Measurements from ENCODE around the gene PRMT3.
"Not testable (repeated sequence)": the region's sequence is repeated elsewhere in the genome, so short reads cannot be mapped to it uniquely, and the experiment has no call there.

PRMT3 gene

GRCh38 chr11:20374741-20375300 lies 12.7 kb upstream of the PRMT3 start:
- Histone ChIP-seq H3K36me3 (ENCODE audit: control insufficient read depth, insufficient read depth, low read length) (no peaks in the 10 kb centered on the region), H3K9me3 (ENCODE audit: control insufficient read depth, low read length) (no peaks in the 10 kb centered on the region), H3K4me1 (ENCODE audit: control insufficient read depth, insufficient read depth, low read length) (no peaks in the 10 kb centered on the region), H3K27me3 (ENCODE audit: control insufficient read depth, insufficient read depth, low read length, poor library complexity, severe bottlenecking) (no peaks in the 10 kb centered on the region), H3K27ac (ENCODE audit: insufficient read depth, low read depth, low read length, poor library complexity, severe bottlenecking) (no peak overlapping the region), H3K4me3 (ENCODE audit: insufficient read depth, low read depth, low read length) (no peak overlapping the region)
- WGBS, 2 experiments, result 94% methylated on average over 8 to 9 of the region's 9 CpGs

- no peak overlapping the region for H3K4me3 ChIP-seq (ENCODE audit: insufficient read depth, low read depth, low read length)
- no peak overlapping the region for H3K27ac ChIP-seq (ENCODE audit: insufficient read depth, low read depth, low read length, poor library complexity, severe bottlenecking)
- H3K4me1 ChIP-seq (ENCODE audit: control insufficient read depth, insufficient read depth, low read length), result no peaks in the 10 kb centered on the region
- no peaks in the 10 kb centered on the region for H3K36me3 ChIP-seq (ENCODE audit: control insufficient read depth, insufficient read depth, low read length)
- WGBS, 2 experiments, result 91 to 97% methylated on average over 3 of the region's 3 CpGs
- H3K9me3 ChIP-seq (ENCODE audit: control insufficient read depth, low read length), result no peaks in the 10 kb centered on the region
- no peaks in the 10 kb centered on the region for H3K27me3 ChIP-seq (ENCODE audit: control insufficient read depth, insufficient read depth, low read length, poor library complexity, severe bottlenecking)
Observed at GRCh38 chr11:20376162-20376730, 11.3 kb upstream of the PRMT3 start.

- H3K4me1 ChIP-seq (ENCODE audit: control insufficient read depth, insufficient read depth, low read length); H3K27me3 ChIP-seq (ENCODE audit: control insufficient read depth, insufficient read depth, low read length, poor library complexity, severe bottlenecking); H3K27ac ChIP-seq (ENCODE audit: insufficient read depth, low read depth, low read length, poor library complexity, severe bottlenecking); H3K4me3 ChIP-seq (ENCODE audit: insufficient read depth, low read depth, low read length); H3K36me3 ChIP-seq (ENCODE audit: control insufficient read depth, insufficient read depth, low read length); H3K9me3 ChIP-seq (ENCODE audit: control insufficient read depth, low read length): not testable (repeated sequence)
- 81 to 83% methylated on average over 15 of the region's 15 CpGs for WGBS, 2 experiments
Observed at GRCh38 chr11:20385996-20386395, 1.5 kb upstream of the PRMT3 start.

- H3K4me3 ChIP-seq (ENCODE audit: insufficient read depth, low read depth, low read length), result peak overlapping the region; percentile 95
- no peaks in the 10 kb centered on the region for H3K4me1 ChIP-seq (ENCODE audit: control insufficient read depth, insufficient read depth, low read length)
- no peaks in the 10 kb centered on the region for H3K36me3 ChIP-seq (ENCODE audit: control insufficient read depth, insufficient read depth, low read length)
- WGBS, 2 experiments, result 13 to 15% methylated on average over 23 to 24 of the region's 25 CpGs
- no peaks in the 10 kb centered on the region for H3K27me3 ChIP-seq (ENCODE audit: control insufficient read depth, insufficient read depth, low read length, poor library complexity, severe bottlenecking)
- H3K9me3 ChIP-seq (ENCODE audit: control insufficient read depth, low read length), result no peaks in the 10 kb centered on the region
- peak overlapping the region; percentile 74 for H3K27ac ChIP-seq (ENCODE audit: insufficient read depth, low read depth, low read length, poor library complexity, severe bottlenecking)
Observed at GRCh38 chr11:20388096-20389055, 860 bp downstream of the PRMT3 start.

- H3K4me1 ChIP-seq (ENCODE audit: control insufficient read depth, insufficient read depth, low read length), result no peaks in the 10 kb centered on the region
- 93 to 95% methylated on average over 3 of the region's 3 CpGs for WGBS, 2 experiments
- peaks cover 4% of the 10 kb centered on the region for H3K36me3 ChIP-seq (ENCODE audit: control insufficient read depth, insufficient read depth, low read length)
- H3K27ac ChIP-seq (ENCODE audit: insufficient read depth, low read depth, low read length, poor library complexity, severe bottlenecking), result no peak overlapping the region
- H3K4me3 ChIP-seq (ENCODE audit: insufficient read depth, low read depth, low read length), result no peak overlapping the region
- H3K27me3 ChIP-seq (ENCODE audit: control insufficient read depth, insufficient read depth, low read length, poor library complexity, severe bottlenecking), result no peaks in the 10 kb centered on the region
- no peaks in the 10 kb centered on the region for H3K9me3 ChIP-seq (ENCODE audit: control insufficient read depth, low read length)
Observed at GRCh38 chr11:20397281-20397680, 9.8 kb downstream of the PRMT3 start.

GRCh38 chr11:20399498-20399897 lies 12.0 kb downstream of the PRMT3 start:
- H3K4me3 ChIP-seq (ENCODE audit: insufficient read depth, low read depth, low read length), result no peak overlapping the region
- WGBS, 2 experiments, result 89 to 96% methylated on average over 1 to 2 of the region's 2 CpGs
- H3K27ac ChIP-seq (ENCODE audit: insufficient read depth, low read depth, low read length, poor library complexity, severe bottlenecking), result no peak overlapping the region
- H3K27me3 ChIP-seq (ENCODE audit: control insufficient read depth, insufficient read depth, low read length, poor library complexity, severe bottlenecking), result no peaks in the 10 kb centered on the region
- peaks cover 4% of the 10 kb centered on the region for H3K36me3 ChIP-seq (ENCODE audit: control insufficient read depth, insufficient read depth, low read length)
- H3K4me1 ChIP-seq (ENCODE audit: control insufficient read depth, insufficient read depth, low read length), result no peaks in the 10 kb centered on the region
- H3K9me3 ChIP-seq (ENCODE audit: control insufficient read depth, low read length), result no peaks in the 10 kb centered on the region

GRCh38 chr11:20403059-20403458 lies 15.5 kb downstream of the PRMT3 start:
- H3K27ac ChIP-seq (ENCODE audit: insufficient read depth, low read depth, low read length, poor library complexity, severe bottlenecking), result no peak overlapping the region
- no peak overlapping the region for H3K4me3 ChIP-seq (ENCODE audit: insufficient read depth, low read depth, low read length)
- H3K4me1 ChIP-seq (ENCODE audit: control insufficient read depth, insufficient read depth, low read length), result no peaks in the 10 kb centered on the region
- 100% methylated on average over 1 of the region's 1 CpG; no CpG with 5 or more reads in 1 of the 2 experiments for WGBS, 2 experiments
- H3K27me3 ChIP-seq (ENCODE audit: control insufficient read depth, insufficient read depth, low read length, poor library complexity, severe bottlenecking), result no peaks in the 10 kb centered on the region
- peaks cover 4% of the 10 kb centered on the region for H3K36me3 ChIP-seq (ENCODE audit: control insufficient read depth, insufficient read depth, low read length)
- H3K9me3 ChIP-seq (ENCODE audit: control insufficient read depth, low read length), result no peaks in the 10 kb centered on the region

GRCh38 chr11:20406484-20406883 lies 19.0 kb downstream of the PRMT3 start:
- no peaks in the 10 kb centered on the region for H3K9me3 ChIP-seq (ENCODE audit: control insufficient read depth, low read length)

GRCh38 chr11:20407344-20407743 lies 19.8 kb downstream of the PRMT3 start:
- WGBS, 2 experiments, result 97 to 100% methylated on average over 2 of the region's 3 CpGs
- Histone ChIP-seq H3K4me3 (ENCODE audit: insufficient read depth, low read depth, low read length) (no peak overlapping the region), H3K4me1 (ENCODE audit: control insufficient read depth, insufficient read depth, low read length) (no peaks in the 10 kb centered on the region), H3K9me3 (ENCODE audit: control insufficient read depth, low read length) (no peaks in the 10 kb centered on the region), H3K27me3 (ENCODE audit: control insufficient read depth, insufficient read depth, low read length, poor library complexity, severe bottlenecking) (no peaks in the 10 kb centered on the region), H3K27ac (ENCODE audit: insufficient read depth, low read depth, low read length, poor library complexity, severe bottlenecking) (no peak overlapping the region), H3K36me3 (ENCODE audit: control insufficient read depth, insufficient read depth, low read length) (no peaks in the 10 kb centered on the region)

More at GRCh38 chr11:20406484-20406883, 19.0 kb downstream of the PRMT3 start:
- H3K4me3 ChIP-seq (ENCODE audit: insufficient read depth, low read depth, low read length), result no peak overlapping the region
- no peaks in the 10 kb centered on the region for H3K27me3 ChIP-seq (ENCODE audit: control insufficient read depth, insufficient read depth, low read length, poor library complexity, severe bottlenecking)
- no peaks in the 10 kb centered on the region for H3K4me1 ChIP-seq (ENCODE audit: control insufficient read depth, insufficient read depth, low read length)
- no peak overlapping the region for H3K27ac ChIP-seq (ENCODE audit: insufficient read depth, low read depth, low read length, poor library complexity, severe bottlenecking)
- no peaks in the 10 kb centered on the region for H3K36me3 ChIP-seq (ENCODE audit: control insufficient read depth, insufficient read depth, low read length)

- no peaks in the 10 kb centered on the region for H3K36me3 ChIP-seq (ENCODE audit: control insufficient read depth, insufficient read depth, low read length)
- H3K27me3 ChIP-seq (ENCODE audit: control insufficient read depth, insufficient read depth, low read length, poor library complexity, severe bottlenecking), result no peaks in the 10 kb centered on the region
- H3K9me3 ChIP-seq (ENCODE audit: control insufficient read depth, low read length), result no peaks in the 10 kb centered on the region
- no peak overlapping the region for H3K4me3 ChIP-seq (ENCODE audit: insufficient read depth, low read depth, low read length)
- no peak overlapping the region for H3K27ac ChIP-seq (ENCODE audit: insufficient read depth, low read depth, low read length, poor library complexity, severe bottlenecking)
- H3K4me1 ChIP-seq (ENCODE audit: control insufficient read depth, insufficient read depth, low read length), result no peaks in the 10 kb centered on the region
Observed at GRCh38 chr11:20415432-20415831, 27.9 kb downstream of the PRMT3 start.

Measured in ectodermal cell (in vitro differentiated cells).